ENCODE data around the gene DISC1. TPM values are rescaled to one million over a fixed set of nuclear protein-coding genes. Genes with fewer than 3 reads are reported as not detected.

DISC1 gene
- total RNA-seq, 1 donor from 2014 or later = 12.3 TPM

- Histone ChIP-seq H3K27ac (no peak overlapping the region), H3K9me3 (no peaks in the 10 kb centered on the region), H3K27me3 (no peaks in the 10 kb centered on the region), H3K36me3 (no peaks in the 10 kb centered on the region), H3K4me1 (peaks cover 7% of the 10 kb centered on the region), H3K4me3 (no peak overlapping the region)
- intact Hi-C loops (cut with DNase I) = no loop called here
- TF ChIP-seq, protein P1, sequence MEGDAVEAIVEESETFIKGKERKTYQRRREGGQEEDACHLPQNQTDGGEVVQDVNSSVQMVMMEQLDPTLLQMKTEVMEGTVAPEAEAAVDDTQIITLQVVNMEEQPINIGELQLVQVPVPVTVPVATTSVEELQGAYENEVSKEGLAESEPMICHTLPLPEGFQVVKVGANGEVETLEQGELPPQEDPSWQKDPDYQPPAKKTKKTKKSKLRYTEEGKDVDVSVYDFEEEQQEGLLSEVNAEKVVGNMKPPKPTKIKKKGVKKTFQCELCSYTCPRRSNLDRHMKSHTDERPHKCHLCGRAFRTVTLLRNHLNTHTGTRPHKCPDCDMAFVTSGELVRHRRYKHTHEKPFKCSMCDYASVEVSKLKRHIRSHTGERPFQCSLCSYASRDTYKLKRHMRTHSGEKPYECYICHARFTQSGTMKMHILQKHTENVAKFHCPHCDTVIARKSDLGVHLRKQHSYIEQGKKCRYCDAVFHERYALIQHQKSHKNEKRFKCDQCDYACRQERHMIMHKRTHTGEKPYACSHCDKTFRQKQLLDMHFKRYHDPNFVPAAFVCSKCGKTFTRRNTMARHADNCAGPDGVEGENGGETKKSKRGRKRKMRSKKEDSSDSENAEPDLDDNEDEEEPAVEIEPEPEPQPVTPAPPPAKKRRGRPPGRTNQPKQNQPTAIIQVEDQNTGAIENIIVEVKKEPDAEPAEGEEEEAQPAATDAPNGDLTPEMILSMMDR (IDR thresholded peaks at IDR 0.05) = no peak
- TF ChIP-seq POLR2A (IDR thresholded peaks at IDR 0.05) (no peak), POLR2AphosphoS5 (IDR thresholded peaks at IDR 0.05; ENCODE audit: insufficient read depth in 1 of 2, low read depth in 1 of 2) (no peak)
- no peak for DNase-seq (ENCODE audit: extremely low spot score in 2 of 2)
Observed at GRCh38 chr1:231606712-231607111, 19.9 kb upstream of the DISC1 start.

- H3K27me3 ChIP-seq = no peaks in the 10 kb centered on the region
- no peak for TF ChIP-seq POLR2AphosphoS5 (IDR thresholded peaks at IDR 0.05; ENCODE audit: insufficient read depth in 1 of 2, low read depth in 1 of 2)
- TF ChIP-seq, protein P1 (IDR thresholded peaks at IDR 0.05) = no peak
- no peak for TF ChIP-seq POLR2A (IDR thresholded peaks at IDR 0.05)
- intact Hi-C loops (cut with DNase I) = no loop called here
- no peaks in the 10 kb centered on the region for H3K9me3 ChIP-seq
- no peak overlapping the region for H3K27ac ChIP-seq
- no peak overlapping the region for H3K4me3 ChIP-seq
- H3K36me3 ChIP-seq = no peaks in the 10 kb centered on the region
- no peak for DNase-seq (ENCODE audit: extremely low spot score in 2 of 2)
- H3K4me1 ChIP-seq = no peaks in the 10 kb centered on the region
Observed at GRCh38 chr1:231610388-231610787, 16.2 kb upstream of the DISC1 start.

DNA sequence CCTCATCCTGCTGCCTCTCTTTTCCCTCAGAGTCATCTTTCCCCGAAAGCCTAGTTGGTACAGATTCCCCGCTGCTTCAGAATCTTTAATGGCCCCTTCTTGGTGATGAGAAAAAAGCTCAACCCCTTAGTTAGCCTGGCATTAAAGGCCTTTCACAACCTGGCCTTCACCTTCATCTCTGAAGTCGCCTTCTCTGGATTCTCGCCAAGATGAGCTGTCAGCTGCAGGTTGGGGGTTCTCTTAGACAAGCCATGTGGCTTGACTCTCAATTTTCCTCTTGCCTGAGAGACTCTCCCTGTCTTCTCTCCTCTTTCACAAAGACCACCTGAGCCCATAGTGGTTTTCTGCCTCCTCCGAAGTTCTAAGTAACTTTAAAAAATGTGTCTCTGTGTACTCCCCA, 15.5 kb upstream of the DISC1 start:
- DNase-seq (ENCODE audit: extremely low spot score in 2 of 2) = no peak
- Histone ChIP-seq H3K4me3 (no peak overlapping the region), H3K4me1 (no peaks in the 10 kb centered on the region), H3K27ac (no peak overlapping the region), H3K27me3 (no peaks in the 10 kb centered on the region), H3K36me3 (no peaks in the 10 kb centered on the region), H3K9me3 (no peaks in the 10 kb centered on the region)
- intact Hi-C loops (cut with DNase I) = no loop called here
- TF ChIP-seq, protein P1 (IDR thresholded peaks at IDR 0.05) = no peak
- no peak for TF ChIP-seq POLR2AphosphoS5 (IDR thresholded peaks at IDR 0.05; ENCODE audit: insufficient read depth in 1 of 2, low read depth in 1 of 2)
- TF ChIP-seq POLR2A (IDR thresholded peaks at IDR 0.05) = no peak

- no peaks in the 10 kb centered on the region for H3K4me1 ChIP-seq
- no peaks in the 10 kb centered on the region for H3K9me3 ChIP-seq
- DNase-seq (ENCODE audit: extremely low spot score in 2 of 2) = no peak
- intact Hi-C loops (cut with DNase I) = no loop called here
- H3K36me3 ChIP-seq = no peaks in the 10 kb centered on the region
- H3K4me3 ChIP-seq = no peak overlapping the region
- no peak overlapping the region for H3K27ac ChIP-seq
- TF ChIP-seq POLR2A (IDR thresholded peaks at IDR 0.05) = no peak
- no peak for TF ChIP-seq POLR2AphosphoS5 (IDR thresholded peaks at IDR 0.05; ENCODE audit: insufficient read depth in 1 of 2, low read depth in 1 of 2)
- TF ChIP-seq, protein P1 (IDR thresholded peaks at IDR 0.05) = no peak
- no peaks in the 10 kb centered on the region for H3K27me3 ChIP-seq
Observed at GRCh38 chr1:231611851-231612250, 14.7 kb upstream of the DISC1 start.

- no peaks in the 10 kb centered on the region for H3K27me3 ChIP-seq
- intact Hi-C loops (cut with DNase I) = no loop called here
- no peak for DNase-seq (ENCODE audit: extremely low spot score in 2 of 2)
- H3K4me1 ChIP-seq = no peaks in the 10 kb centered on the region
- H3K36me3 ChIP-seq = no peaks in the 10 kb centered on the region
- no peak overlapping the region for H3K27ac ChIP-seq
- no peaks in the 10 kb centered on the region for H3K9me3 ChIP-seq
- no peak overlapping the region for H3K4me3 ChIP-seq
- TF ChIP-seq POLR2A (IDR thresholded peaks at IDR 0.05) (no peak), POLR2AphosphoS5 (IDR thresholded peaks at IDR 0.05; ENCODE audit: insufficient read depth in 1 of 2, low read depth in 1 of 2) (no peak)
- TF ChIP-seq, protein P1 (IDR thresholded peaks at IDR 0.05) = no peak
Observed at GRCh38 chr1:231612393-231613089, 14.0 kb upstream of the DISC1 start.

All from vagina (tissue), 2 donors.